Fibroblast of lung (primary cell): ENCODE data around the gene LINS1. TPM values are rescaled to one million over a fixed set of nuclear protein-coding genes. Genes with fewer than 3 reads are reported as not detected.

Source experiments
- DNase-seq, 2 donors: peaks; one replicate each; pipeline versions ENCODE4 v3.0.0 to v3.0.0-alpha.2; 2010; ENCODE audit warnings: low read depth in 2 of 2
- H2AFZ ChIP-seq: 2 replicates; pipeline ENCODE4 v1.5.1; 2012; ENCODE audit warnings: low read length, control low read depth, inconsistent platforms
- H3K27ac ChIP-seq: 2 replicates; pipeline ENCODE4 v1.5.1; 2011; ENCODE audit warnings: low read length, control low read depth; ENCODE audit not compliant: insufficient read depth
- H3K27me3 ChIP-seq: 2 replicates; pipeline ENCODE4 v1.5.1; 2011; ENCODE audit warnings: mild to moderate bottlenecking, low read length; ENCODE audit not compliant: control insufficient read depth, insufficient read depth
- H3K36me3 ChIP-seq: 2 replicates; pipeline ENCODE4 v1.5.1; 2011; ENCODE audit warnings: low read length; ENCODE audit not compliant: control insufficient read depth, insufficient read depth
- H3K4me1 ChIP-seq: 2 replicates; pipeline ENCODE4 v1.5.1; 2011; ENCODE audit warnings: low read length; ENCODE audit not compliant: control insufficient read depth, insufficient read depth; ENCODE audit errors: extremely low read depth
- H3K4me2 ChIP-seq: 2 replicates; pipeline ENCODE4 v1.5.1; 2011; ENCODE audit warnings: low read length, control low read depth; ENCODE audit not compliant: insufficient read depth; ENCODE audit errors: extremely low read depth
- H3K4me3 ChIP-seq, 4 experiments: fragments of 200-600 bp in 1 of 4; sonication (generic) in 1 of 4; replicated peaks in 1 of 4; 2 replicates each; pipeline ENCODE4 v1.5.1; 2011 to 2016; ENCODE audit warnings: low read length in 4 of 4, low read depth in 3 of 4, mild to moderate bottlenecking in 3 of 4, control low read depth in 2 of 4, inconsistent platforms in 1 of 4, mixed read lengths in 1 of 4; ENCODE audit not compliant: insufficient read depth in 1 of 4; ENCODE audit errors: control extremely low read depth in 1 of 4
- H3K79me2 ChIP-seq: 2 replicates; pipeline ENCODE4 v1.5.1; 2012; ENCODE audit warnings: mild to moderate bottlenecking, low read length, inconsistent platforms; ENCODE audit not compliant: control insufficient read depth, insufficient read depth
- H3K9ac ChIP-seq: 2 replicates; pipeline ENCODE4 v1.5.1; 2011; ENCODE audit warnings: mild to moderate bottlenecking, low read length, control low read depth; ENCODE audit not compliant: insufficient read depth
- H3K9me3 ChIP-seq: 2 replicates; pipeline ENCODE4 v1.5.1; 2012; ENCODE audit warnings: low read depth, low read length; ENCODE audit not compliant: control insufficient read depth, insufficient read depth
- H4K20me1 ChIP-seq: 2 replicates; pipeline ENCODE4 v1.5.1; 2011; ENCODE audit warnings: low read length; ENCODE audit not compliant: control insufficient read depth, insufficient read depth; ENCODE audit errors: extremely low read depth
- EZH2 ChIP-seq: IDR thresholded peaks from 2 replicates; pipeline ENCODE4 v1.5.1; 2012; ENCODE audit warnings: low read length, control low read depth, mild to moderate bottlenecking; ENCODE audit errors: missing control alignments
- polyA plus RNA-seq, 2 donors: library from polyadenylated mRNA; depleted of rRNA in 1 of 2; stranded (reverse) in 1 of 2; unstranded in 1 of 2; fragments of >200 nt; gene quantifications; 2 replicates each; pipeline ENCODE4 v1.2.1, GENCODE V29; 2011 to 2012; ENCODE audit warnings: missing spikeins in 1 of 2
- total RNA-seq: library from RNA; depleted of rRNA; stranded (reverse); fragments of >200 nt; gene quantifications from 2 replicates; pipeline ENCODE4 v1.2.1, GENCODE V29; 2014
- TF ChIP-seq, protein P1 (sequence below), 2 donors: IDR thresholded peaks in 1 of 2; conservative IDR thresholded peaks in 1 of 2; 1 replicate in 1 of 2; 2 replicates in 1 of 2; pipeline ENCODE4 v1.5.1; 2011 to 2012; ENCODE audit warnings: low read length in 2 of 2, control low read depth in 1 of 2, inconsistent platforms in 1 of 2, low read depth in 1 of 2, mild to moderate bottlenecking in 1 of 2

The LINS1 gene
- total and polyA plus RNA-seq, 2 donors (not counting 1 experiment from before 2014, with no cell fraction given) = 7.3 to 9.4 TPM

GRCh38 chr15:100531204-100531603 lies 70.8 kb downstream of the LINS1 start:
- no peaks in the 10 kb centered on the region for H3K9me3 ChIP-seq
- H3K36me3 ChIP-seq = no peaks in the 10 kb centered on the region
- no peaks in the 10 kb centered on the region for H3K79me2 ChIP-seq
- H3K4me3 ChIP-seq = no peak overlapping the region
- no peaks in the 10 kb centered on the region for H3K4me1 ChIP-seq
- no peak overlapping the region for H3K4me2 ChIP-seq
- H2AFZ ChIP-seq = no peak overlapping the region
- TF ChIP-seq EZH2 = no peak
- TF ChIP-seq, protein P1, sequence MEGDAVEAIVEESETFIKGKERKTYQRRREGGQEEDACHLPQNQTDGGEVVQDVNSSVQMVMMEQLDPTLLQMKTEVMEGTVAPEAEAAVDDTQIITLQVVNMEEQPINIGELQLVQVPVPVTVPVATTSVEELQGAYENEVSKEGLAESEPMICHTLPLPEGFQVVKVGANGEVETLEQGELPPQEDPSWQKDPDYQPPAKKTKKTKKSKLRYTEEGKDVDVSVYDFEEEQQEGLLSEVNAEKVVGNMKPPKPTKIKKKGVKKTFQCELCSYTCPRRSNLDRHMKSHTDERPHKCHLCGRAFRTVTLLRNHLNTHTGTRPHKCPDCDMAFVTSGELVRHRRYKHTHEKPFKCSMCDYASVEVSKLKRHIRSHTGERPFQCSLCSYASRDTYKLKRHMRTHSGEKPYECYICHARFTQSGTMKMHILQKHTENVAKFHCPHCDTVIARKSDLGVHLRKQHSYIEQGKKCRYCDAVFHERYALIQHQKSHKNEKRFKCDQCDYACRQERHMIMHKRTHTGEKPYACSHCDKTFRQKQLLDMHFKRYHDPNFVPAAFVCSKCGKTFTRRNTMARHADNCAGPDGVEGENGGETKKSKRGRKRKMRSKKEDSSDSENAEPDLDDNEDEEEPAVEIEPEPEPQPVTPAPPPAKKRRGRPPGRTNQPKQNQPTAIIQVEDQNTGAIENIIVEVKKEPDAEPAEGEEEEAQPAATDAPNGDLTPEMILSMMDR (conservative IDR thresholded peaks at IDR 0.05 in 1 of 2, IDR thresholded peaks at IDR 0.05 in 1 of 2; ENCODE audit: low read depth in 1 of 2, low read length in 2 of 2) = no peak
- H3K9ac ChIP-seq = no peak overlapping the region
- H3K27me3 ChIP-seq = no peaks in the 10 kb centered on the region
- no peak overlapping the region for H3K27ac ChIP-seq
- DNase-seq = no peak
- no peaks in the 10 kb centered on the region for H4K20me1 ChIP-seq

- H3K79me2 ChIP-seq = no peaks in the 10 kb centered on the region
- H3K36me3 ChIP-seq = no peaks in the 10 kb centered on the region
- no peak for DNase-seq
- H3K27ac ChIP-seq = no peak overlapping the region
- H3K9ac ChIP-seq = no peak overlapping the region
- no peaks in the 10 kb centered on the region for H3K27me3 ChIP-seq
- H3K4me2 ChIP-seq = no peak overlapping the region
- no peaks in the 10 kb centered on the region for H4K20me1 ChIP-seq
- H3K4me1 ChIP-seq = no peaks in the 10 kb centered on the region
- no peak for TF ChIP-seq EZH2
- TF ChIP-seq, protein P1 (conservative IDR thresholded peaks at IDR 0.05 in 1 of 2, IDR thresholded peaks at IDR 0.05 in 1 of 2; ENCODE audit: low read depth in 1 of 2, low read length in 2 of 2) = no peak
- no peak overlapping the region for H3K4me3 ChIP-seq
- no peak overlapping the region for H2AFZ ChIP-seq
- H3K9me3 ChIP-seq = no peaks in the 10 kb centered on the region
These were observed 72.4 kb downstream of the LINS1 start for GRCh38 chr15:100529556-100529955.

DNA sequence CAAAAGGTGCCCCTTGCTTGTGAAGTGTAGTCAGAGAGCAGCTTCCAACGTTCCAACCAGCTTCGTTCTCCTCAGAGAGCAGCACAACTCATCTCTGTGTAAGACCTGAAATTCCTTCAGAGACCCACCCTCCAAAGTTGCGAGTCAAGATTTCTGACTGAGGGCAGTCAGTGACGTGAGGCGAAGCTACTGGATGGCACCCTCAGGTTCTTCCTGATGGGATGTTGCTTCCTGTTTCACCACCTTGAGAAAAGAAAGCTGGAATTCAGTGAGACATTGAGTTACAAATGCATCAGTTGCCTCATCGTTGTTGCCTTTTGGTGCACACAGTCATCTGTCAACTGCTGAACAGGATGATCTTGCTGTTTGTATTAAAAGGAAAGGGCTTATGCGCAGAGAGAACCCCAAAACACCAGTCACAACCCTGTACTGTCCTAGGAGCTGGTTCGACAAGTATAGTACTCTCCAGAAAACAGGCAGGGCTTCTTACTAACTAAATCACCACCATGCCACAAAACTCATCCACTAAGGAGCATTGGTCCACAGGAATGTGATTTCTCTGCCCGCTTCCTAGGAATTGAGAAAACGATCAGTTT lies 73.1 kb downstream of the LINS1 start, which contains the start of gene CERS3:
Gene CERS3, minus strand, starts transcription at position 118 of the 596 bp plus-strand sequence. CDS start 27,101 bp downstream, outside the sequence.
- Histone ChIP-seq H3K27me3 (no peaks in the 10 kb centered on the region), H3K4me3 (no peak within 1 kb of the TSS), H3K79me2 (no peaks in the 10 kb centered on the region), H3K4me1 (no peaks in the 10 kb centered on the region), H3K4me2 (no peak within 1 kb of the TSS), H3K9me3 (no peaks in the 10 kb centered on the region), H2AFZ (no peak within 1 kb of the TSS), H3K36me3 (no peaks in the 10 kb centered on the region), H3K9ac (no peak within 1 kb of the TSS), H4K20me1 (no peaks in the 10 kb centered on the region), H3K27ac (no peak within 1 kb of the TSS)
- DNase-seq = no peak
- TF ChIP-seq, protein P1 (conservative IDR thresholded peaks at IDR 0.05 in 1 of 2, IDR thresholded peaks at IDR 0.05 in 1 of 2; ENCODE audit: low read depth in 1 of 2, low read length in 2 of 2) = no peak
- no peak for TF ChIP-seq EZH2
